SK-N-SH treated with all-trans-retinoic acid at 6 μM for 48 hours (cell line): ENCODE measurements around the gene TXK.

Source experiments
- ATAC-seq: fragments of 200-7000 bp; cut with Tn5 transposase; 3 replicates; pipeline ENCODE4 v1.9.1; 2020; ENCODE audit warnings: mild to moderate bottlenecking, moderate library complexity
- ARNTL ChIP-seq: fragments of 450-650 bp; formaldehyde crosslinking; IDR thresholded peaks from 2 replicates; pipeline ENCODE4 v1.5.0; 2020; ENCODE audit warnings: low read depth, mild to moderate bottlenecking, moderate library complexity, borderline replicate concordance
- BACH2 ChIP-seq: fragments of 250-450 bp; sonication (Bioruptor Pico); IDR thresholded peaks from 2 replicates; pipeline ENCODE4 v1.9.0; 2021; ENCODE audit warnings: mild to moderate bottlenecking, borderline replicate concordance
- CREB5 ChIP-seq: fragments of 250-450 bp; sonication (Bioruptor Pico); IDR thresholded peaks from 2 replicates; pipeline ENCODE4 v1.5.1; 2020; ENCODE audit warnings: low read depth, mild to moderate bottlenecking, moderate library complexity
- CSRNP3 ChIP-seq: fragments of 250-450 bp; sonication (Bioruptor Pico); IDR thresholded peaks from 2 replicates; pipeline ENCODE4 v1.5.1; 2021; ENCODE audit warnings: mild to moderate bottlenecking, moderate library complexity
- ESRRG ChIP-seq: fragments of 250-450 bp; sonication (Bioruptor Pico); IDR thresholded peaks from 2 replicates; pipeline ENCODE4 v1.6.1; 2021; ENCODE audit warnings: mild to moderate bottlenecking
- GLIS3 ChIP-seq: fragments of 250-450 bp; sonication (Bioruptor Pico); IDR thresholded peaks from 2 replicates; pipeline ENCODE4 v1.5.0; 2020; ENCODE audit warnings: mild to moderate bottlenecking, moderate library complexity
- ISL1 ChIP-seq: fragments of 250-450 bp; sonication (Bioruptor Pico); IDR thresholded peaks from 2 replicates; pipeline ENCODE4 v2.1.2; 2022; ENCODE audit warnings: mild to moderate bottlenecking, moderate library complexity
- OSR1 ChIP-seq: fragments of 250-450 bp; sonication (Bioruptor Pico); IDR thresholded peaks from 2 replicates; pipeline ENCODE4 v1.8.0; 2022; ENCODE audit warnings: moderate library complexity, mild to moderate bottlenecking, inconsistent platforms
- PATZ1 ChIP-seq: fragments of 250-450 bp; sonication (Bioruptor Pico); IDR thresholded peaks from 2 replicates; pipeline ENCODE4 v1.8.0; 2020; ENCODE audit warnings: mild to moderate bottlenecking, moderate library complexity, borderline replicate concordance
- POU6F1 ChIP-seq: fragments of 250-450 bp; sonication (Bioruptor Pico); IDR thresholded peaks from 2 replicates; pipeline ENCODE4 v1.8.0; 2021; ENCODE audit warnings: low read depth, mild to moderate bottlenecking, moderate library complexity, borderline replicate concordance
- PPARA ChIP-seq: fragments of 250-450 bp; sonication (Bioruptor Pico); IDR thresholded peaks from 2 replicates; pipeline ENCODE4 v1.5.0; 2020; ENCODE audit warnings: mild to moderate bottlenecking, borderline replicate concordance
- RARB ChIP-seq: fragments of 250-450 bp; sonication (Bioruptor Pico); IDR thresholded peaks from 2 replicates; pipeline ENCODE4 v1.8.0; 2021; ENCODE audit warnings: mild to moderate bottlenecking, moderate library complexity
- SNAI2 ChIP-seq: fragments of 250-450 bp; sonication (Bioruptor Pico); IDR thresholded peaks from 2 replicates; pipeline ENCODE4 v1.5.0; 2020; ENCODE audit warnings: mild to moderate bottlenecking, moderate library complexity
- TCF4 ChIP-seq: fragments of 250-450 bp; sonication (Bioruptor Pico); IDR thresholded peaks from 2 replicates; pipeline ENCODE4 v1.8.0; 2021; ENCODE audit warnings: mild to moderate bottlenecking, moderate library complexity, borderline replicate concordance
- TOX ChIP-seq: fragments of 250-450 bp; sonication (Bioruptor Pico); IDR thresholded peaks from 2 replicates; pipeline ENCODE4 v1.8.0; 2021; ENCODE audit warnings: mild to moderate bottlenecking, moderate library complexity, borderline replicate concordance
- TSHZ2 ChIP-seq: fragments of 250-450 bp; sonication (Bioruptor Pico); IDR thresholded peaks from 2 replicates; pipeline ENCODE4 v1.5.0; 2020; ENCODE audit warnings: mild to moderate bottlenecking, moderate library complexity
- ZC3H10 ChIP-seq: fragments of 250-450 bp; sonication (Bioruptor Pico); IDR thresholded peaks from 2 replicates; pipeline ENCODE4 v1.5.1; 2021; ENCODE audit warnings: mild to moderate bottlenecking, moderate library complexity
- ZFP30 ChIP-seq: fragments of 450-650 bp; formaldehyde crosslinking; IDR thresholded peaks from 2 replicates; pipeline ENCODE4 v1.5.0; 2022; ENCODE audit warnings: mild to moderate bottlenecking, moderate library complexity
- ZNF565 ChIP-seq: fragments of 450-650 bp; formaldehyde crosslinking; conservative IDR thresholded peaks from 2 replicates; pipeline ENCODE4 v1.5.0; 2020; ENCODE audit warnings: low read depth, mild to moderate bottlenecking, moderate library complexity
- ZNF8 ChIP-seq: fragments of 450-650 bp; formaldehyde crosslinking; IDR thresholded peaks from 2 replicates; pipeline ENCODE4 v1.5.0; 2020; ENCODE audit warnings: mild to moderate bottlenecking, moderate library complexity

Gene TXK

GRCh38 chr4:48131736-48132135, 2.3 kb downstream of the TXK start:
- TF ChIP-seq ISL1 (CRISPR knock-in tag) = no peak
- no peak for TF ChIP-seq OSR1 (CRISPR knock-in tag)
- TF ChIP-seq TSHZ2 (CRISPR knock-in tag) = no peak
- TF ChIP-seq TCF4 (CRISPR knock-in tag) = no peak
- no peak for TF ChIP-seq PATZ1 (CRISPR knock-in tag)
- TF ChIP-seq TOX (CRISPR knock-in tag) = no peak
- no peak for TF ChIP-seq ESRRG (CRISPR knock-in tag)
- TF ChIP-seq GLIS3 = no peak
- no peak for TF ChIP-seq ZNF8
- TF ChIP-seq RARB (CRISPR knock-in tag) = no peak
- TF ChIP-seq ZFP30 (CRISPR knock-in tag) = no peak
- no peak for TF ChIP-seq SNAI2 (CRISPR knock-in tag)
- TF ChIP-seq BACH2 (CRISPR knock-in tag) = no peak
- TF ChIP-seq ZNF565 = no peak
- no peak for TF ChIP-seq CSRNP3 (CRISPR knock-in tag)
- no peak for TF ChIP-seq CREB5 (CRISPR knock-in tag)
- TF ChIP-seq ARNTL (CRISPR knock-in tag) = no peak
- no peak for ATAC-seq

- no peak for ATAC-seq
- TF ChIP-seq PPARA (CRISPR knock-in tag) = no peak
Observed at GRCh38 chr4:48130100-48130499, 4.0 kb downstream of the TXK start.

- TF ChIP-seq BACH2 (CRISPR knock-in tag) = no peak
- TF ChIP-seq PATZ1 (CRISPR knock-in tag) = no peak
- no peak for TF ChIP-seq TCF4 (CRISPR knock-in tag)
- no peak for TF ChIP-seq ESRRG (CRISPR knock-in tag)
- TF ChIP-seq SNAI2 (CRISPR knock-in tag) = no peak
- TF ChIP-seq ISL1 (CRISPR knock-in tag) = no peak
- no peak for TF ChIP-seq ZC3H10 (CRISPR knock-in tag)
- TF ChIP-seq CREB5 (CRISPR knock-in tag) = no peak
- TF ChIP-seq POU6F1 = no peak
- TF ChIP-seq CSRNP3 (CRISPR knock-in tag) = no peak
- TF ChIP-seq, all 23 proteins: peak for 0
- ATAC-seq = no peak
Observed at GRCh38 chr4:48129307-48130014, 4.6 kb downstream of the TXK start.
